K562 (cell line): ENCODE measurements around the gene FANCF. TPM values are rescaled to one million over a fixed set of nuclear protein-coding genes. Genes with fewer than 3 reads are reported as not detected.

Source experiments
- CC2D1A ChIP-seq: fragments of 450-650 bp; IDR thresholded peaks from 2 replicates; pipeline ENCODE4 v1.6.1; 2017; ENCODE audit warnings: mild to moderate bottlenecking
- CREB3 ChIP-seq: fragments of 450-650 bp; conservative IDR thresholded peaks from 2 replicates; pipeline ENCODE4 v1.6.1; 2016; ENCODE audit warnings: missing genetic modification characterization, low read depth, mild to moderate bottlenecking, missing compliant biosample characterization, moderate library complexity
- LCOR ChIP-seq: sonication (generic); formaldehyde crosslinking; IDR thresholded peaks from 2 replicates; pipeline ENCODE4 v1.8.0; 2022; ENCODE audit warnings: mild to moderate bottlenecking, missing genetic modification reagents
- MLLT1 ChIP-seq, 2 experiments: fragments of 450-650 bp; IDR thresholded peaks; 2 replicates each; pipeline ENCODE4 v1.6.1; 2016
- NR2C2 ChIP-seq, 2 experiments: fragments of 200-800 bp in 1 of 2; sonication (Bioruptor generic) in 1 of 2; sonication (generic) in 1 of 2; formaldehyde crosslinking in 1 of 2; IDR thresholded peaks; 2 replicates each; pipeline versions ENCODE4 v1.6.1 to v1.8.0; 2016 to 2022; ENCODE audit warnings: mild to moderate bottlenecking in 1 of 2, missing compliant biosample characterization in 1 of 2, missing genetic modification characterization in 1 of 2, missing genetic modification reagents in 1 of 2
- PHF8 ChIP-seq: fragments of 200-600 bp; sonication (generic); IDR thresholded peaks from 2 replicates; pipeline ENCODE4 v1.6.1; 2012; ENCODE audit warnings: mixed run types, mild to moderate bottlenecking, inconsistent platforms, low read length, moderate library complexity, borderline replicate concordance
- RAD51 ChIP-seq: fragments of 450-650 bp; IDR thresholded peaks from 2 replicates; pipeline ENCODE4 v1.7.1; 2016; ENCODE audit warnings: low read depth, mild to moderate bottlenecking, borderline replicate concordance
- RBBP5 ChIP-seq: fragments of 200-600 bp; sonication (generic); IDR thresholded peaks from 2 replicates; pipeline ENCODE4 v1.6.1; 2012; ENCODE audit warnings: borderline replicate concordance, mild to moderate bottlenecking, low read length, control low read depth, inconsistent platforms; ENCODE audit not compliant: insufficient read depth, poor library complexity, severe bottlenecking
- SAP30 ChIP-seq: fragments of 200-600 bp; sonication (generic); IDR thresholded peaks from 2 replicates; pipeline ENCODE4 v1.6.1; 2012; ENCODE audit warnings: borderline replicate concordance, low read depth, mild to moderate bottlenecking, moderate library complexity, low read length, control low read depth, inconsistent platforms; ENCODE audit not compliant: insufficient read depth, poor library complexity, severe bottlenecking
- SIN3B ChIP-seq: fragments of 450-650 bp; IDR thresholded peaks from 2 replicates; pipeline ENCODE4 v1.6.1; 2017; ENCODE audit warnings: low read depth, mild to moderate bottlenecking, moderate library complexity
- SNIP1 ChIP-seq: fragments of 450-650 bp; IDR thresholded peaks from 2 replicates; pipeline ENCODE4 v1.7.1; 2017; ENCODE audit warnings: low read depth, mild to moderate bottlenecking
- YY1 ChIP-seq, 3 experiments: IDR thresholded peaks; 2 replicates each; pipeline ENCODE4 v1.6.1; 2011; ENCODE audit warnings: low read length in 2 of 3, mild to moderate bottlenecking in 2 of 3, moderate library complexity in 2 of 3, borderline replicate concordance in 1 of 3, control low read depth in 1 of 3, low read depth in 1 of 3; ENCODE audit not compliant: insufficient read depth in 3 of 3, insufficient replicate concordance in 2 of 3, control insufficient read depth in 1 of 3, insufficient read length in 1 of 3; ENCODE audit errors: extremely low read depth in 1 of 3
- ZNF232 ChIP-seq: sonication (generic); formaldehyde crosslinking; IDR thresholded peaks from 2 replicates; pipeline ENCODE4 v1.8.0; 2022; ENCODE audit warnings: mild to moderate bottlenecking, missing genetic modification reagents
- ZSCAN29 ChIP-seq: fragments of 450-650 bp; IDR thresholded peaks from 2 replicates; pipeline ENCODE4 v1.6.1; 2017
- polyA plus RNA-seq, 8 experiments: library from polyadenylated mRNA; depleted of rRNA in 4 of 8; stranded (reverse) in 5 of 8; unstranded in 3 of 8; fragments of >200 nt; fragmentation: Nextera tagmentation in 2 of 8; fragmentation: Illumina TruSeq in 1 of 8; extraction: Ambion mirVana in 2 of 8; extraction: Trizol in 1 of 8; gene quantifications; 2 replicates each; pipeline versions ENCODE4 v1.2.1 to v1.2.3, GENCODE V29; 2011 to 2014; ENCODE audit warnings: inconsistent platforms in 1 of 8, missing spikeins in 1 of 8
- total RNA-seq, 7 experiments: library from RNA; depleted of rRNA in 6 of 7; stranded (reverse); fragments of >200 nt in 6 of 7; fragmentation: Illumina TruSeq in 2 of 7; extraction: Trizol in 2 of 7; gene quantifications; 2 replicates each; pipeline versions ENCODE4 v1.2.1 to v1.2.3, GENCODE V29; 2011 to 2021; ENCODE audit warnings: low replicate concordance in 1 of 7
- TF ChIP-seq, protein P1 (sequence below), 2 experiments: fragments of 450-650 bp in 1 of 2; sonication (generic) in 1 of 2; formaldehyde crosslinking in 1 of 2; IDR thresholded peaks in 1 of 2; conservative IDR thresholded peaks in 1 of 2; 2 replicates each; pipeline versions ENCODE4 v1.6.1 to v1.8.1; 2016 to 2023; ENCODE audit warnings: mild to moderate bottlenecking in 2 of 2, moderate library complexity in 2 of 2, inconsistent platforms in 1 of 2, missing genetic modification reagents in 1 of 2
- TF ChIP-seq, protein P2 (sequence below): sonication (generic); formaldehyde crosslinking; IDR thresholded peaks from 2 replicates; pipeline ENCODE4 v1.8.1; 2023; ENCODE audit warnings: mild to moderate bottlenecking, missing genetic modification reagents

FANCF gene
- total and polyA plus RNA-seq, 9 of the 15 experiments (the other 6 are each of a cell fraction or from before 2014, with no cell fraction given) = 0.99 to 10.3 (median 7.5) TPM

DNA sequence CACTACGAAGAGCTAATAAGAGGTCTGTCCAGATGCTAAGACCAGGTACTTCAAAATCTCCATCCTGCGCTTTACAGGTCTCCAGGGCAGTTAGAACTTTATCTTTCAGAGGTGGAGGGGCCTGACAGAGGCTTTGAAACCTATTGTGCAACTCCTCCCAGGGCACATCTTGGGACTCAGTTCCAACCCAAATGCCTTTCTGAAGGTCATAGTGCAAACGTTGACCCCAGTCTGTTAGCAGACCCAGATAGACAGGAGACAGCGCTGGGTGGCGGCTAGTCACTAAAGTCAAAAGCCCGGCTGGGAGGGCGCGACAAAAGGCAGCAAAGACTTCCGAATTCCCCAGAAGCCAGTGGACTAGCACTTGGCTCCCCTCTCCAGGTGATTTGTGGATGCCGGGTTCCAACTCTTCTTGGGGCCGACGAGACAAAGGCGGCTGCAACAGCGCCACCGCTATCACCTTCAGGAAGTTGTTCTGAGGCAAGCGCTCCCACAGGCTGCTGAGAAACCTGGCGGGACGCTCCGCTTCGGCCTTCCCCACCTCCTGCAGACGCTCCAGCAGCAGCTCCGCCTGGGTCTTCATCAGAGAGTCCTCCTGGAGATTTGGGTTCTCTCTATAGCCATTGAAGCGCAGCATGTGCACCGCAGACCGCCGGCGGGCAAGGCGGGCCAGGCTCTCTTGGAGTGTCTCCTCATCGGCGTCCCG lies 728 bp downstream of the FANCF start (continued):
- TF ChIP-seq, protein P1, sequence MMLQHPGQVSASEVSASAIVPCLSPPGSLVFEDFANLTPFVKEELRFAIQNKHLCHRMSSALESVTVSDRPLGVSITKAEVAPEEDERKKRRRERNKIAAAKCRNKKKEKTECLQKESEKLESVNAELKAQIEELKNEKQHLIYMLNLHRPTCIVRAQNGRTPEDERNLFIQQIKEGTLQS (IDR thresholded peaks at IDR 0.05) = no peak
- TF ChIP-seq, protein P1 (CRISPR knock-in tag; conservative IDR thresholded peaks at IDR 0.05) = no peak
- TF ChIP-seq NR2C2 (CRISPR knock-in tag; IDR thresholded peaks at IDR 0.05) = no peak
- peak; percentile 80 for TF ChIP-seq NR2C2 (tag; IDR thresholded peaks at IDR 0.05)
- TF ChIP-seq LCOR (CRISPR knock-in tag) = no peak
- peak in 1 of 3 experiments; percentile 11 for TF ChIP-seq YY1 (IDR thresholded peaks at IDR 0.05; ENCODE audit: borderline replicate concordance in 1 of 3, control insufficient read depth in 1 of 3, extremely low read depth in 1 of 3, insufficient read depth in 3 of 3, insufficient read length in 1 of 3, insufficient replicate concordance in 2 of 3, low read depth in 1 of 3, low read length in 2 of 3)
- no peak for TF ChIP-seq CC2D1A
- TF ChIP-seq ZNF232 (CRISPR knock-in tag) = no peak
- no peak for TF ChIP-seq SNIP1
- TF ChIP-seq RBBP5 = no peak
- no peak for TF ChIP-seq SAP30
- TF ChIP-seq, protein P2, sequence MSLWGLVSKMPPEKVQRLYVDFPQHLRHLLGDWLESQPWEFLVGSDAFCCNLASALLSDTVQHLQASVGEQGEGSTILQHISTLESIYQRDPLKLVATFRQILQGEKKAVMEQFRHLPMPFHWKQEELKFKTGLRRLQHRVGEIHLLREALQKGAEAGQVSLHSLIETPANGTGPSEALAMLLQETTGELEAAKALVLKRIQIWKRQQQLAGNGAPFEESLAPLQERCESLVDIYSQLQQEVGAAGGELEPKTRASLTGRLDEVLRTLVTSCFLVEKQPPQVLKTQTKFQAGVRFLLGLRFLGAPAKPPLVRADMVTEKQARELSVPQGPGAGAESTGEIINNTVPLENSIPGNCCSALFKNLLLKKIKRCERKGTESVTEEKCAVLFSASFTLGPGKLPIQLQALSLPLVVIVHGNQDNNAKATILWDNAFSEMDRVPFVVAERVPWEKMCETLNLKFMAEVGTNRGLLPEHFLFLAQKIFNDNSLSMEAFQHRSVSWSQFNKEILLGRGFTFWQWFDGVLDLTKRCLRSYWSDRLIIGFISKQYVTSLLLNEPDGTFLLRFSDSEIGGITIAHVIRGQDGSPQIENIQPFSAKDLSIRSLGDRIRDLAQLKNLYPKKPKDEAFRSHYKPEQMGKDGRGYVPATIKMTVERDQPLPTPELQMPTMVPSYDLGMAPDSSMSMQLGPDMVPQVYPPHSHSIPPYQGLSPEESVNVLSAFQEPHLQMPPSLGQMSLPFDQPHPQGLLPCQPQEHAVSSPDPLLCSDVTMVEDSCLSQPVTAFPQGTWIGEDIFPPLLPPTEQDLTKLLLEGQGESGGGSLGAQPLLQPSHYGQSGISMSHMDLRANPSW = no peak
- TF ChIP-seq CREB3 (tag) = no peak
- no peak for TF ChIP-seq SIN3B
- TF ChIP-seq MLLT1 (IDR thresholded peaks at IDR 0.05) = no peak
- no peak for TF ChIP-seq PHF8
- TF ChIP-seq ZSCAN29 = no peak
- no peak for TF ChIP-seq RAD51
